ENCODE data around the gene TMEM132C. TPM values are rescaled to one million over a fixed set of nuclear protein-coding genes. Genes with fewer than 3 reads are reported as not detected.
"Not testable (repeated sequence)": the region's sequence is repeated elsewhere in the genome, so short reads cannot be mapped to it uniquely, and the experiment has no call there.

TMEM132C gene
- total RNA-seq, 1 donor from 2014 or later, result not detected

- DNase-seq (ENCODE audit: low read depth in 2 of 2), result no peak
Observed at GRCh38 chr12:128554546-128555304, 287.8 kb downstream of the TMEM132C start.

DNA sequence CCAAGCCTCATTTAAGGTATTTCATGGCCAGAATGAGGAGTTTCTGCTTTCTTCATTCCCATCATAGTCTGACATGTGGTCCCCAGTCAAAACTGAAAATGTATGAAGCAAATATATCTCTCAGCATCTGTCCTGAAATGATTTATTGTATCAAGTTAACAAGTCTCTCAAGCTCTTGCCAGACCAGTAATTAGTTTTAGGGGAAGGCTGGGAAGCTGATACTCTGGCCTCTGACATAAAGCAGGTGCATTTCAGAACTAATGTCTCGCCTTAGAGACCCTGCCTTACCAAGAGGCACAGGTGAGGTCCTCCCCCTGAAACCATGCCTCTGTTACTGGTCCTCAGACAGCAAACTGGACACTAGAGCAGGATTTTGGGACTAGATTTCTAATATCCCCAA lies 290.3 kb downstream of the TMEM132C start:
- no peak for DNase-seq (ENCODE audit: low read depth in 2 of 2)

DNA sequence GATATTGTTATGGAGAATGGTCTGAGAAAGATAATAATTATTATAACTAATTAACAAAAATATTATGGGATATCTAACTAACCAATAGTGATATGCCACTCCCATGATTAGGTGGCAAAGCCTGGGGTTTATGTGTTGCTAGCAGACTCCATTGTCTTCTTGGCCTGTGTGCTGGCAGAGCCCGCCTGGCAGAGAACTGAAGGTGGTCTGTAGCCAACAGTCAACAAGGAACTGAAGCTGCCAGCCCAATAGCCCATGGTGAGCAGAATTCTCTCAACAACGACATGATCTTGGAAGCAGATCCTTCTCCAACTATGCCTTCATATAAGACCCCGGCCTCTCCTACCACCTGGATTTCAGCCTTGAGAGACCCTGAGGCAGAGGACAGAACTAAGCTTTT lies 298.0 kb downstream of the TMEM132C start:
- no peak for DNase-seq (ENCODE audit: low read depth in 2 of 2)

DNA sequence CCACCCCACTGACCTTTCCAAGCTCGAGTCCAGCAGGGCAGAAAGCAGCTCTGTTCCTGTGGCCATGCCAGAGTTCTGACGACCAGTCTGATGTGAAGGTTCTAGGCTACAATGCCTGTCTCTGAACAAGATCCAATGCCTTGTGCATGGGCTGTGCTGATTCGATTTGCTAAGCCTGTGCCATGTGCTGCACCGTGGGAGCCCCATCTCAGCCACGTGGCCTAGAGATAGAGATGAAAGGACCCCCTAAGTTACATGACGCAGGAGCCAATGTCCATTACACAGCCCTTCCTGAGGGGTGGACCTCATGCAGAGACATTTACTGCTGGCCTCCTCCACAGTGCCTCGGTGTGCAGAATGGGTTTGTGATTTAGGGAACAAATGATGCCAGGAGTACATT lies 300.8 kb downstream of the TMEM132C start:
- no peak for DNase-seq (ENCODE audit: low read depth in 2 of 2)

- DNase-seq (ENCODE audit: low read depth in 2 of 2), result no peak
Observed at GRCh38 chr12:128570191-128571065, 303.5 kb downstream of the TMEM132C start.

- no peak for DNase-seq (ENCODE audit: low read depth in 2 of 2)
Observed at GRCh38 chr12:128571906-128572810, 305.2 kb downstream of the TMEM132C start.

DNA sequence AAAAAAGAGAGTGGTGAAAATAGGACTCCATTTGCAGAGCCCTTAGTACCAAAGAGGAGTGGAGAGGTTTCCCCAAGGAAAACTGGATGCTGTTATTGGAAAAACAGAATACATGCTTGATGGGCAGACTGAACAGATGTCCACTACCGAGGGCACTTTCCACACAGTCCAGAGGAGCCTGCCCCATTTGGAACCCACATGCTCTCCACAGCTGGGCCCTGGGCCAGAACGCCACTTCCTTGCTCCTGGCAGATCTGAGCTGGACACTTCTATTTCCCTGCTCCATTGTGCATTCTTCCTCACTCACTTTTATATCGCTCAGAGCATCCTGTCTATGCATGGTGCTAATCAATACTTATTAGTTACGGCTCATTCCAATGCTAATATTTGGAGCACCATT lies 306.9 kb downstream of the TMEM132C start:
- DNase-seq (ENCODE audit: low read depth in 2 of 2), result no peak

DNA sequence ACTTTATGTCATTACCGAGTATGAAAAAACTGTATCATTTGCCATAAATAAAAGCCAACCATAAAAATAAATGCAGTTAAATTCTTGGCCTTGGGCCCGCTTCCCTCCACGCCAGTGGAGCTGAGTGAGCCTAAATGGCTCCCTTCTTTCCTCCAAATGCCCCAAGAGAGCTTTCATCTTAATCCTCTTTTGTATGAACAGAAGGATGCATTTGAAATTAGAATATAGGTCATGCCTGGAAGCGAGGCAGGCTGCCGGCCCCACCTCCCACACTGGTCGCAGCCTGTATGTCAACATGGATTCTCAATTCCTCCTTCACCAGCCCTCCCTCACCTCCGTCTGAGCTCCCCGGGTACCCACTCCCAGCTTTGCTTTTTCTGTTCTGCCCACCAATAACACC lies 311.1 kb downstream of the TMEM132C start:
- no peak for DNase-seq (ENCODE audit: low read depth in 2 of 2)

DNA sequence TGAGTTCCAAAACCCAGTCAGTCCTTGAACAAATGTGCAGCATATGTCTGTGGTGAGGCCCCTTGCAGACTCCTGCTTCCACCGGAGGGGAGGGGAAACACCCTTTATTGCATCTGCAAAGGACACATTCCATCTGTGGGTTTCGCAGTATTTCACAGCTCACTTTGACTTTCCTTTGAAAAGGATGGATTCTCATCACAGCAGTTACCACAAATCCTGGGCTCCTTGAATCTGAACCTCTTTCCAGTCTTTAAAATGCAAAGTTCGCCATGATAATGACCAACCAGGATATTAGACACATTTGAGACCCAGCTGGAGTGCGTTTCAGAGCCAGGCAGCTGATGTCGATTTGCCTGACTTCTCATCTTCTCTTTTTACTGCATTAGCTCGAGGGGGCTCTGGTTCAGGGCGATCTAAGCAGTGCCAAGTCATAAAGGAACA lies 314.4 kb downstream of the TMEM132C start:
- DNase-seq (ENCODE audit: low read depth in 2 of 2), result no peak

- DNase-seq (ENCODE audit: low read depth in 2 of 2), result no peak
Observed at GRCh38 chr12:128583453-128583852, 316.5 kb downstream of the TMEM132C start.

DNA sequence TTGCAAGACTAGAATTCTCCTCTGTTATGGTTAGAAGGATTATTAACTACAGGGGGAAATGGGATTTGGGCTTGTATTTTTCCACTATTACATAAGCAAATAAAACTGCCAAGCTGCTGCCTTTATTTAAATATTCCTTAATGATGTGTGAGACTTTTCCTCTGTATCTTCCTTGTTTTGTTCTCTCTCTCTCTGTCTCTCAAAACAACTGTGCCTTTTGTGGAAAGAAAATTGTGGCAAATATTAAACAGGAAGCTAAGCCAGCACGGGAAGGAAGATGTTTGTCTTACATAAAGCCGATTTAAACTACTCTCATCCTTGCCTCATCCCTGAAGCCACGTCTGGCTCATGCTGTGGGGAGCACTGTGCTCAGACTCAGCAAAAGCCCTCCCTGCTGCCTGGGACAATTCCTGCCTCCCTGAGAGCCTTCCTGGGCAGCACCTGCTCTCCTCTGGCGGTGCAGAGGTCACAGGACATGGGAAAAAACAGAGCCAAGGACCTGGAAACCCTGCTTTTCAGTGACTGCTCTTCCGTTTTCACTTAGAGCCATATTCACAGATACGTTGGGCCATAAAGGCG lies 319.6 kb downstream of the TMEM132C start:
- no peak for DNase-seq (ENCODE audit: low read depth in 2 of 2)

DNA sequence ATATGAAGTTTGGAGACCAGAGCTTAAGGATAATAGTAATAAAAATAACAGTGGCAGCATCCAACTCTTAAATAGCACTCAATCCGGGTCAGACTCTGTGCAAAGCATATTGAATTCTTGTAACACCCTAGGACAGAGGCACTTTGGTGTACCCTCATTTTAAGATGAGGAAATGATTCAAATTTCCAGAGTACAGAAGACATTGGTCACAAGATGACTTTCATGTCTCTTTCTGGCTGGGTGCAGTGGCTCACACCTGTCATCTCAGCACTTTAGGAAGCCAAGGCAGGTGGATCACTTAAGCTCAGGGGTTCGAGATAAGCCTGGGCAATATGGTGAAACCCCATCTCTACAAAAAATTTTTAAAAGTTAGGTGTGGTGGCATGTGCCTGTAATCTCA lies 320.9 kb downstream of the TMEM132C start:
- no peak for DNase-seq (ENCODE audit: low read depth in 2 of 2)

GRCh38 chr12:128592220-128592744 lies 325.3 kb downstream of the TMEM132C start:
- DNase-seq (ENCODE audit: low read depth in 2 of 2), result no peak

DNA sequence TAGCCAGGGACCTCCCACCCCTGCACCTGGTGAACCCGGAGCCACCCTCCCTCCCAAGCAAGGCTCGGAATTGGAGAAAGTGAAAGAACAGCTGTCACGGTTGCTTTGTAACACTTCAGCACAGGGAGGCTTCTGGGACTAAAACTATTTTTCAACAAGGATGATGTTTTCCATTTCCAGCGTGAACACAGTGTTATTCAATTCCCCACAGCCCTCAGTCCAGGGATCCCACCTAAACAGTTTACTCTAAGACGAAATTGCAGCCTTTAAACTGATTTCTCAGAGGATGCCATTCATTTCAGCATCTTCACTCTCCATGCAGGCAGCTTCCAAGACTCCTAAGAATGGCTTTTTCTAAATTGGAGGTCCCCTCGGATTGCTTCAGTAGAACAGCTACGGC lies 327.6 kb downstream of the TMEM132C start:
- no peak for DNase-seq (ENCODE audit: low read depth in 2 of 2)

DNA sequence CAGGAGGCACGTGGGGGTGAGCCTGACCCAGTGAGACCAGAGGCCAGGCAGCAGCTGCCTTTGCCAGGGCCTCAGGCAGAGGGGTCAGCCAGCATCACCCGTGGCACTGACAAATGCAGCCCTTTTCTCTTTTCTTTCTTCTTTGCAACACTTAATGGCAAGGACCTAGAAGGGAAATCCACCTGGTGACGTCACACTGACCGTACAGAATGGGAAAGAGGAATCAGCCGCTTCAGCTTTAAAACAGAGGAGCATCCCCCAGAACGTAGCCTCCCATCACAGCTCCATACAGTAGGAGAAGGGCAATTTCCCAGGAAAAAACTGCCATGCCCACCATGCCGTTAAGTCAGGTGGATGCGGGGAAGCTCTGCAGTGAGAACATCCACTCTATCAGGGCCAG lies 328.6 kb downstream of the TMEM132C start:
- DNase-seq (ENCODE audit: low read depth in 2 of 2), result no peak

DNA sequence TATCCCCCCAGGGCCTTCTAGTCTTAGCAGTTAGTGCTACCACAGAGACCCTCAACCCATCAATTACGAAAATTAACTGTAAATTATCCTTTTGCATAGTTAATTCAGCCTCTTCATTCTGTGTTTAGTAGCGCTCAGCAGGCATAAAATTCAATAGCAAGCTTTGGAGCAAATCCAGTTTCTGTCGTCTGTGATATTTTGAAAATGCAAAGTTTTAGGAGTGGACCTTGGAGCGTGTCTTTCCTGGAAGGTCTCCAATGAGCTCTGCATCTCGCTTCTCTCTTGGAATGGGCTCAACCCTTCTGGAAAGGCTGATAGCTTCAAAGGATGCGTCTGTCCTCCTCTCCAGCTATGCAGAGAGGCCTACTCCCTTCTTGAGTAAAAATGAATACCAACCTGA lies 333.9 kb downstream of the TMEM132C start:
- DNase-seq (ENCODE audit: low read depth in 2 of 2), result no peak

DNA sequence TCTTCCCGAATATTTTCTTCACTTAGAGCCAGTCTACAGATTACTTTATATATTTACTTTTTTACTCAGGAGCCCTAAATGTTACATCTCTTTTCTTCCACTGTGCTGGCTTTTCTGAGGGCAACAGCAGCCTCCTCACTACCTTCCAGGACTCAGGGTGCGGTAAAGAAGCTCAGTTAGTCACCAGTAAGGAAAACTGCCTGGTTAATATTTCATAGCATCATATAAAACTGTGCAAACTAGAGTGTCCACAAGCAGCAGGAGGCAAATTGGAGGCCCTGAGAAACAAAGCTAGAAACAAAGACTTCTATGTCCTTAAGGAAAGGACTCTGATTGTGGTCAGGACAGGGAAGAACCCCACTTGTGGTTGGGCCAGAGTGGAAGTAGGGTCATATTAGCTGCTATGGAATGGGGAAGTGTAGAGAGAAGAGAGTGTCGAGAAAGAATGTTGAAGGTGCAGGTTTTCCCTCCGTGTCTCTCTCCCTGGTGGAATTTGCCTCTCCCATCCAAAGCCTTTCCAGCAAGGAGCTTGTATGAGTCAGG lies 336.7 kb downstream of the TMEM132C start:
- no peak for DNase-seq (ENCODE audit: low read depth in 2 of 2)

DNA sequence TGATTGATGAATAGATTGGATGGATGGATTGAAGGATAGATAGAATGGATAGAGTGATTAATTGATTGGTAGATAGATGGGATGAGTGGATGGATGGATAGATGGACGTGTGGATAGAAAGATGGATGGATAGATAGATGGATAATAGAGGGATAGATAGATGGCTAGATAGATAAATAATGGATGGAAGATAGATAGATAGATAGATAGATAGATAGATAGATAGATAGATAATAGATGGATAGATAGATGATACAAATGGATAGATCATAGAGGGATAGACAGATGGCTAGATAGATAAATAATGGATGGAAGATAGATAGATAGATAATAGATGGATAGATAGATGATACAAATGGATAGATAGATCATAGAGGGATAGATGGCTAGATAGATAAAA lies 337.2 kb downstream of the TMEM132C start:
- DNase-seq (ENCODE audit: low read depth in 2 of 2), result not testable (repeated sequence)

DNA sequence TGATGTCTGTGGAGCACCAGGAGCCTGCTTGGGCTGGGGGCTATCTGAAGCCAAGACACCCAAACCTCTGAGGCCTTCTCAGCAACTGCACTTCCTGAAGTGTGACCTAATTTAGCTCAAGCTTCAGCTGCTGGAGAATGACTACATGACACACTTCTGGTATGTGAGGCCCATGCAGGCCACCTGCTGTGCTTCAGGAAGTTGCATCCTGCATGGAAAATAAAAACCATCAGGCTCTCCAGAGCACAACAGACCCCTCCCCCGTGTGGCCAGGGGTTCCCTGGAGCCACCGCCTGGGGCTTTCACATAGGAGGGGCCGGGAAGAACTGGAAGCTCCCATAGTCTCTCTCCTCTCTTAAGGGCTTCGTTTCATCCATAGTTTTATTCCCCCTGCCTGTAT lies 339.1 kb downstream of the TMEM132C start:
- DNase-seq (ENCODE audit: low read depth in 2 of 2), result no peak

DNA sequence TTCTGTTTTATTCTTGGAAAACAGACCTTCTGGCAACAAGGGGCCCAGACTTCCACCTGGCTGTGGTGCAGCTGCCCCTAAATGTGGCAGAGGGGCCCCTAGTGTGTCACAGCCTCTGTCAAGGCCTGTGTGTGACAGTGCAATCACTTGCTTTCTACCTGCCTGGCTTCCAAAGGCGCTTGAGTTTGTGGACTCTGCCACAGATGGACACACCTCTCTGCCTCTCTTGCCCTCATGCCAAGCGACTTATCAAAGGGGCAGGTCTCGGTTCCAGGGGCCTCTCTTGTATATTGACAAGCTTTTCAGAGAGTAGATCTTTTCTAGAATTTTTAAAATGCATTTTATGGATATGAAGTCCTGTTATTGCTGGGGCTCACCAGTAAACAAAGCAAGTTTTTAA lies 339.6 kb downstream of the TMEM132C start:
- no peak for DNase-seq (ENCODE audit: low read depth in 2 of 2)

DNA sequence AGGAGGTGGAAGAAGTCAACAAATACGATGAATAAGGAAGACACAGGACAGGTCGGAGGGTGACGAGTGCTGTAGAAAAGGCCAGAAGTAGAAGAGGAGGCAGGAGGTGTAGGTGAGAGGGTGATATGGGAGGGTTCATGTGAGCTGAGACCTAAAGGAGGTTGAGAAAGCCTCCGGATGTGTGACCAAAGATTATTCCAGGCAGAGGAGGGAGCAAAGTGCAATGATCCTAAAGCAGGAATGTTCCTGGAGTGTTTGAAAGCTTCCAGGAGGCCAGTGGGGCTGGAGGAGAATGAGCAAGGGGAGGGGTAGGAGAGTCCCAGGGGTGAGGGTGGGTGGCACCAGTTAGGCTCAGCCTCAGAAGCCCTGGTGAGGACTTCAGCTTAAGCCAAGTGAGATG lies 340.0 kb downstream of the TMEM132C start:
- DNase-seq (ENCODE audit: low read depth in 2 of 2), result no peak

All from lung microvascular endothelial cell (primary cell).